IMR-90 (cell line): Measurements from ENCODE around the gene SDC4. TPM values are rescaled to one million over a fixed set of nuclear protein-coding genes. Genes with fewer than 3 reads are reported as not detected.

Source experiments
- ATAC-seq: fragments of 200-7000 bp; cut with Tn5 transposase; 2 replicates; pipeline ENCODE4 v1.9.1; 2020; ENCODE audit warnings: low read depth, mild to moderate bottlenecking, moderate library complexity
- BruUV-seq: library from RNA; stranded (reverse); fragments of 400-500 nt; replicated peaks from 2 replicates; lab custom pipeline; 2021; lab: Mats Ljungman, UMichigan
- CTCF ChIA-PET: fragments of 300-600 bp; formaldehyde crosslinking; extraction: SDS; loops from one replicate; lab custom pipeline; 2021; ENCODE audit warnings: antibody characterized with exemption; lab: Yijun Ruan, JAX
- POLR2A ChIA-PET: fragments of 300-600 bp; sonication (Branson Sonifier 250); formaldehyde crosslinking; loops from one replicate; lab custom pipeline; 2022; ENCODE audit warnings: antibody characterized with exemption; ENCODE audit not compliant: unreplicated experiment; lab: Charles Lee
- DNase-seq: peaks from one replicate; pipeline ENCODE4 v3.0.0; 2013
- H2AFZ ChIP-seq: replicated peaks from 2 replicates; pipeline ENCODE3; 2013; ENCODE audit warnings: low read length, mild to moderate bottlenecking; ENCODE audit not compliant: poor library complexity
- H2AK5ac ChIP-seq: 2 replicates; pipeline ENCODE4 v1.6.1; 2013; ENCODE audit warnings: low read depth, low read length, inconsistent platforms
- H2AK9ac ChIP-seq: replicated peaks from 2 replicates; pipeline ENCODE3; 2013; ENCODE audit warnings: mild to moderate bottlenecking, low read depth, low read length, moderate library complexity; ENCODE audit not compliant: poor library complexity
- H2BK120ac ChIP-seq: 2 replicates; pipeline ENCODE4 v1.6.1; 2013; ENCODE audit warnings: low read depth, low read length, inconsistent platforms
- H2BK15ac ChIP-seq: 3 replicates; pipeline ENCODE4 v1.6.1; 2013; ENCODE audit warnings: low read depth, low read length, inconsistent platforms
- H2BK20ac ChIP-seq: 2 replicates; pipeline ENCODE4 v1.6.1; 2013; ENCODE audit warnings: low read depth, mild to moderate bottlenecking, inconsistent platforms, low read length, moderate library complexity
- H2BK5ac ChIP-seq: 2 replicates; pipeline ENCODE4 v1.6.1; 2013; ENCODE audit warnings: mild to moderate bottlenecking, low read depth, low read length, inconsistent platforms; ENCODE audit not compliant: poor library complexity, severe bottlenecking
- H3K14ac ChIP-seq: replicated peaks from 2 replicates; pipeline ENCODE4 v1.6.1; 2013; ENCODE audit warnings: low read depth, low read length, inconsistent platforms
- H3K18ac ChIP-seq: 2 replicates; pipeline ENCODE4 v1.6.1; 2013; ENCODE audit warnings: low read depth, low read length, control low read depth
- H3K23ac ChIP-seq: 2 replicates; pipeline ENCODE4 v1.6.1; 2013; ENCODE audit warnings: low read depth, low read length, inconsistent platforms
- H3K27ac ChIP-seq: 2 replicates; pipeline ENCODE4 v1.5.1; 2013; ENCODE audit warnings: mild to moderate bottlenecking, control low read depth, low read length; ENCODE audit not compliant: insufficient read depth
- H3K27me3 ChIP-seq: 2 replicates; pipeline ENCODE4 v1.6.1; 2013; ENCODE audit warnings: low read length; ENCODE audit not compliant: control insufficient read depth, insufficient read depth
- H3K36me3 ChIP-seq: 2 replicates; pipeline ENCODE4 v1.6.1; 2013; ENCODE audit warnings: low read length, mixed read lengths; ENCODE audit not compliant: control insufficient read depth, insufficient read depth
- H3K4ac ChIP-seq: 2 replicates; pipeline ENCODE4 v1.6.1; 2013; ENCODE audit warnings: low read depth, low read length, inconsistent platforms
- H3K4me1 ChIP-seq: 2 replicates; pipeline ENCODE4 v1.6.1; 2013; ENCODE audit warnings: low read length, mixed read lengths; ENCODE audit not compliant: control insufficient read depth, insufficient read depth
- H3K4me2 ChIP-seq: 2 replicates; pipeline ENCODE4 v1.6.1; 2013; ENCODE audit warnings: low read depth, mild to moderate bottlenecking, control low read depth, low read length, moderate library complexity
- H3K4me3 ChIP-seq: 2 replicates; pipeline ENCODE4 v1.5.1; 2013; ENCODE audit warnings: low read depth, mild to moderate bottlenecking, control low read depth, low read length, moderate library complexity; ENCODE audit not compliant: insufficient read depth
- H3K56ac ChIP-seq: 2 replicates; pipeline ENCODE4 v1.6.1; 2013; ENCODE audit warnings: low read length, inconsistent platforms; ENCODE audit not compliant: insufficient read depth; ENCODE audit errors: extremely low read depth
- H3K79me1 ChIP-seq, 2 experiments: 2 replicates each; pipeline ENCODE4 v1.6.1; 2013; ENCODE audit warnings: low read length in 2 of 2, inconsistent platforms in 1 of 2, low read depth in 1 of 2
- H3K9ac ChIP-seq: 2 replicates; pipeline ENCODE4 v1.6.1; 2013; ENCODE audit warnings: low read depth, low read length, control low read depth
- H3K9me1 ChIP-seq: 2 replicates; pipeline ENCODE4 v1.6.1; 2013; ENCODE audit warnings: low read length, inconsistent platforms; ENCODE audit not compliant: insufficient read depth
- H3K9me3 ChIP-seq: 2 replicates; pipeline ENCODE4 v1.6.1; 2013; ENCODE audit warnings: low read length; ENCODE audit not compliant: control insufficient read depth, insufficient read depth
- H4K20me1 ChIP-seq: 2 replicates; pipeline ENCODE4 v1.6.1; 2013; ENCODE audit warnings: low read length, inconsistent platforms; ENCODE audit not compliant: insufficient read depth
- H4K5ac ChIP-seq: 2 replicates; pipeline ENCODE4 v1.6.1; 2013; ENCODE audit warnings: mild to moderate bottlenecking, low read depth, low read length, control low read depth
- H4K8ac ChIP-seq, 2 experiments: 2 replicates each; pipeline ENCODE4 v1.6.1; 2013; ENCODE audit warnings: low read depth in 2 of 2, low read length in 2 of 2, control low read depth in 1 of 2, inconsistent platforms in 1 of 2
- H4K91ac ChIP-seq: 2 replicates; pipeline ENCODE4 v1.6.1; 2013; ENCODE audit warnings: low read depth, low read length, inconsistent platforms; ENCODE audit not compliant: insufficient read depth
- BHLHE40 ChIP-seq: fragments of 150-350 bp; IDR thresholded peaks from 2 replicates; pipeline ENCODE4 v1.6.1; 2016; ENCODE audit warnings: mild to moderate bottlenecking, low read depth, low read length
- CEBPB ChIP-seq: IDR thresholded peaks from 2 replicates; pipeline ENCODE4 v1.6.1; 2012; ENCODE audit warnings: low read depth, low read length, improper control_type of control experiment
- CHD1 ChIP-seq: IDR thresholded peaks from 2 replicates; pipeline ENCODE4 v1.6.1; 2012; ENCODE audit warnings: low read depth, low read length, improper control_type of control experiment
- CTCF ChIP-seq: conservative IDR thresholded peaks from 2 replicates; pipeline ENCODE4 v1.5.1; 2012; ENCODE audit warnings: mild to moderate bottlenecking, low read depth, low read length, improper control_type of control experiment
- FOS ChIP-seq: fragments of 150-350 bp; IDR thresholded peaks from 2 replicates; pipeline ENCODE4 v1.6.1; 2016; ENCODE audit warnings: low read depth, low read length
- MAFK ChIP-seq: IDR thresholded peaks from 2 replicates; pipeline ENCODE4 v1.6.1; 2012; ENCODE audit warnings: low read depth, low read length, improper control_type of control experiment
- MAZ ChIP-seq: IDR thresholded peaks from 2 replicates; pipeline ENCODE4 v1.6.1; 2012; ENCODE audit warnings: low read depth, mild to moderate bottlenecking, low read length, improper control_type of control experiment, moderate library complexity, borderline replicate concordance
- MXI1 ChIP-seq: IDR thresholded peaks from 2 replicates; pipeline ENCODE4 v1.6.1; 2012; ENCODE audit warnings: low read depth, mild to moderate bottlenecking, low read length, moderate library complexity, borderline replicate concordance
- NFE2L2 ChIP-seq: fragments of 150-350 bp; IDR thresholded peaks from 2 replicates; pipeline ENCODE4 v1.6.1; 2016; ENCODE audit warnings: low read depth, mild to moderate bottlenecking, low read length
- POLR2A ChIP-seq: IDR thresholded peaks from 2 replicates; pipeline ENCODE4 v1.6.1; 2012; ENCODE audit warnings: mild to moderate bottlenecking, low read depth, low read length
- RAD21 ChIP-seq: IDR thresholded peaks from 2 replicates; pipeline ENCODE4 v1.6.1; 2012; ENCODE audit warnings: low read length, improper control_type of control experiment
- RCOR1 ChIP-seq: IDR thresholded peaks from 2 replicates; pipeline ENCODE4 v1.6.1; 2012; ENCODE audit warnings: mild to moderate bottlenecking, low read length, improper control_type of control experiment; ENCODE audit not compliant: insufficient replicate concordance
- RFX5 ChIP-seq: IDR thresholded peaks from 2 replicates; pipeline ENCODE4 v1.8.0; 2012; ENCODE audit warnings: low read depth, mild to moderate bottlenecking, low read length, moderate library complexity
- SMC3 ChIP-seq: fragments of 150-350 bp; IDR thresholded peaks from 2 replicates; pipeline ENCODE4 v1.6.1; 2016; ENCODE audit warnings: low read depth, mild to moderate bottlenecking, antibody characterized with exemption, low read length, moderate library complexity
- WGBS, 2 experiments: methylation state at CpG; one replicate each; pipeline versions ENCODE4 v1.1.5 to v1.1.7; 2013; ENCODE audit warnings: missing lambda C conversion rate in 2 of 2; ENCODE audit not compliant: insufficient read length in 1 of 2; ENCODE audit errors: extremely low coverage in 2 of 2; 5-methylcytosine and 5-hydroxymethylcytosine counted together
- dilution Hi-C: fragments of 300-500 bp; cut with HindIII; formaldehyde crosslinking; loops from one replicate; pipeline ENCODE4 v1.14.3; 2018; ENCODE audit warnings: low sequenced_read_pairs; ENCODE audit not compliant: unreplicated experiment
- in situ Hi-C: fragments of 300-500 bp; cut with MboI; formaldehyde crosslinking; loops from 3 replicates; pipeline ENCODE4 v1.14.3; 2019; ENCODE audit warnings: low sequenced_read_pairs, inconsistent platforms, mixed read lengths
- intact Hi-C: fragments of 100-400 bp; cut with micrococcal nuclease; formaldehyde crosslinking; loops from 2 replicates; pipeline ENCODE4 v1.10.0; 2022
- polyA plus RNA-seq, 3 experiments: library from polyadenylated mRNA; depleted of rRNA; stranded (reverse); fragments of >200 nt; gene quantifications; 2 replicates each; pipeline ENCODE4 v1.2.3, GENCODE V29; 2012; ENCODE audit warnings: low replicate concordance in 1 of 3
- total RNA-seq: library from RNA; depleted of rRNA; stranded (reverse); fragments of >200 nt; gene quantifications from 2 replicates; pipeline ENCODE4 v1.2.3, GENCODE V29; 2012
- TF ChIP-seq, protein P1 (sequence below): fragments of 150-350 bp; IDR thresholded peaks from 2 replicates; pipeline ENCODE4 v1.6.1; 2017; ENCODE audit warnings: mild to moderate bottlenecking, antibody characterized with exemption, low read length, low read depth
- TF ChIP-seq, protein P2 (sequence below): fragments of 150-350 bp; IDR thresholded peaks from 2 replicates; pipeline ENCODE4 v1.6.1; 2016; ENCODE audit warnings: low read depth, mild to moderate bottlenecking, low read length, moderate library complexity, borderline replicate concordance

The SDC4 gene
- total and polyA plus RNA-seq, 2 of the 4 experiments (the other 2 are of a cell fraction), result 203 to 265 TPM

DNA sequence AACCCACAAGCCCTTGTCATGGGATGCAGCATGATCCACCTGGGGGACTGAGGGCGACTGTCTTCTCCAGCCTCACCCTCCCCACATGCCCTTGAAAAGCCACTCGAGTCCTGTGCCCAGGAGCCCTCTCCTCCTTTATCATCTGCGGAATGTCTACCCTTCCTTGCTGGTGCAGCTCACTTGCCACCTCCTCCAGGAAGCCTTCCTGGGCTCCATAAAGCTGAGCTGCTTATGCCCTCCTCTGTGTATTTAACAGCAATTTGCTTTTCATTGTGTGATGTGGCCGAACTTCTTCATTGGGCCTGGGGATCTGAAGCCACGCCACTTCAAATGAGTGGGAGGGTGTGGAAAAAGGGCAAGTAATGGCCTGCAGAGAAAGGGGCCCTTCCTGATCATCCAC lies 59.4 kb downstream of the SDC4 start:
- Histone ChIP-seq H3K79me1 (no peaks in the 10 kb centered on the region), H4K5ac (no peak overlapping the region), H3K9me3 (no peaks in the 10 kb centered on the region), H3K18ac (no peak overlapping the region), H3K36me3 (no peaks in the 10 kb centered on the region), H2BK120ac (no peak overlapping the region), H3K23ac (no peak overlapping the region), H3K4me2 (no peak overlapping the region), H2BK20ac (no peak overlapping the region), H4K91ac (no peak overlapping the region), H4K20me1 (no peaks in the 10 kb centered on the region), H3K4me3 (no peak overlapping the region), H2BK5ac (no peak overlapping the region), H3K9ac (no peak overlapping the region), H3K9me1 (no peaks in the 10 kb centered on the region), H2AFZ (no peak overlapping the region), H4K8ac (no peak overlapping the region), H2AK5ac (no peak overlapping the region), H2AK9ac (no peak overlapping the region), H3K4ac (no peak overlapping the region), H3K27me3 (peaks cover 29% of the 10 kb centered on the region), H3K27ac (no peak overlapping the region), H3K14ac (no peak overlapping the region), H2BK15ac (no peak overlapping the region), H3K4me1 (no peaks in the 10 kb centered on the region), H3K56ac (no peak overlapping the region)
- WGBS, 2 experiments, result 57% methylated on average over 3 of the region's 5 CpGs; no CpG with 5 or more reads in 1 of the 2 experiments
- ChIA-PET POLR2A (no interaction called here), CTCF (no interaction called here)
- ATAC-seq, result no peak
- intact Hi-C loops, result no loop called here
- BruUV-seq, result no TSS peak
- in situ Hi-C loops, result loop anchor here (10.0 to 25.0 kb wide), 2 partner anchors 177 to 274 kb away; partner anchors contain the start of genes KCNS1, WFDC12 and WFDC5
- TF ChIP-seq BHLHE40, result no peak
- no peak for TF ChIP-seq NFE2L2
- no peak for TF ChIP-seq RFX5
- no peak for TF ChIP-seq POLR2A
- no peak for TF ChIP-seq CTCF
- no peak for TF ChIP-seq CHD1
- no peak for TF ChIP-seq SMC3
- TF ChIP-seq, protein P1, sequence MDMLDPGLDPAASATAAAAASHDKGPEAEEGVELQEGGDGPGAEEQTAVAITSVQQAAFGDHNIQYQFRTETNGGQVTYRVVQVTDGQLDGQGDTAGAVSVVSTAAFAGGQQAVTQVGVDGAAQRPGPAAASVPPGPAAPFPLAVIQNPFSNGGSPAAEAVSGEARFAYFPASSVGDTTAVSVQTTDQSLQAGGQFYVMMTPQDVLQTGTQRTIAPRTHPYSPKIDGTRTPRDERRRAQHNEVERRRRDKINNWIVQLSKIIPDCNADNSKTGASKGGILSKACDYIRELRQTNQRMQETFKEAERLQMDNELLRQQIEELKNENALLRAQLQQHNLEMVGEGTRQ, result no peak
- TF ChIP-seq MAFK, result no peak
- TF ChIP-seq MXI1, result no peak
- no peak for TF ChIP-seq RAD21
- no peak for TF ChIP-seq CEBPB
- no peak for TF ChIP-seq FOS
- TF ChIP-seq MAZ, result no peak
- no peak for TF ChIP-seq RCOR1
- TF ChIP-seq, protein P2, sequence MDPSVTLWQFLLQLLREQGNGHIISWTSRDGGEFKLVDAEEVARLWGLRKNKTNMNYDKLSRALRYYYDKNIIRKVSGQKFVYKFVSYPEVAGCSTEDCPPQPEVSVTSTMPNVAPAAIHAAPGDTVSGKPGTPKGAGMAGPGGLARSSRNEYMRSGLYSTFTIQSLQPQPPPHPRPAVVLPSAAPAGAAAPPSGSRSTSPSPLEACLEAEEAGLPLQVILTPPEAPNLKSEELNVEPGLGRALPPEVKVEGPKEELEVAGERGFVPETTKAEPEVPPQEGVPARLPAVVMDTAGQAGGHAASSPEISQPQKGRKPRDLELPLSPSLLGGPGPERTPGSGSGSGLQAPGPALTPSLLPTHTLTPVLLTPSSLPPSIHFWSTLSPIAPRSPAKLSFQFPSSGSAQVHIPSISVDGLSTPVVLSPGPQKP, result no peak
- dilution Hi-C loops, result no loop called here
- DNase-seq, result no peak
